Keratinocyte (primary cell): ENCODE measurements around the gene ARHGAP18. TPM values are rescaled to one million over a fixed set of nuclear protein-coding genes. Genes with fewer than 3 reads are reported as not detected.

Experiments
- DNase-seq: peaks from one replicate; pipeline ENCODE4 v3.0.0-alpha.2; 2011; ENCODE audit warnings: low read depth, missing footprints, low spot score
- FAIRE-seq: peaks from 2 replicates; lab custom pipeline; 2011; peaks lifted over from hg19 to GRCh38; lab: Jason Lieb, UNC
- H2AFZ ChIP-seq: 2 replicates; pipeline ENCODE4 v1.6.0; 2012; ENCODE audit warnings: low read length, control low read depth, inconsistent platforms; ENCODE audit not compliant: control insufficient read depth
- H3K27ac ChIP-seq: 2 replicates; pipeline ENCODE4 v1.5.1; 2011; ENCODE audit warnings: low read length; ENCODE audit not compliant: control insufficient read depth, insufficient read depth
- H3K27me3 ChIP-seq: 3 replicates; pipeline ENCODE4 v1.6.0; 2011; ENCODE audit warnings: low read length; ENCODE audit not compliant: control insufficient read depth, insufficient read depth; ENCODE audit errors: extremely low read depth
- H3K36me3 ChIP-seq, 2 experiments: 2 replicates in 1 of 2; 3 replicates in 1 of 2; pipeline ENCODE4 v1.5.1; 2011; ENCODE audit warnings: low read length in 2 of 2, mild to moderate bottlenecking in 1 of 2; ENCODE audit not compliant: control insufficient read depth in 2 of 2, insufficient read depth in 2 of 2; ENCODE audit errors: extremely low read depth in 1 of 2
- H3K4me1 ChIP-seq: 3 replicates; pipeline ENCODE4 v1.5.1; 2011; ENCODE audit warnings: low read length; ENCODE audit not compliant: control insufficient read depth, insufficient read depth; ENCODE audit errors: extremely low read depth
- H3K4me2 ChIP-seq: 3 replicates; pipeline ENCODE4 v1.6.0; 2011; ENCODE audit warnings: low read depth, low read length; ENCODE audit not compliant: control insufficient read depth, insufficient read depth; ENCODE audit errors: extremely low read depth
- H3K4me3 ChIP-seq, 3 experiments: fragments of 200-600 bp in 1 of 3; sonication (generic) in 1 of 3; 2 replicates in 2 of 3; 3 replicates in 1 of 3; pipeline ENCODE4 v1.5.1; 2011 to 2016; ENCODE audit warnings: low read length in 3 of 3, mild to moderate bottlenecking in 3 of 3, control low read depth in 2 of 3, inconsistent platforms in 1 of 3, low read depth in 1 of 3, mixed read lengths in 1 of 3, mixed run types in 1 of 3, moderate library complexity in 1 of 3; ENCODE audit not compliant: control insufficient read depth in 2 of 3, insufficient read depth in 2 of 3; ENCODE audit errors: extremely low read depth in 1 of 3
- H3K79me2 ChIP-seq: 2 replicates; pipeline ENCODE4 v1.6.0; 2012; ENCODE audit warnings: low read length; ENCODE audit not compliant: control insufficient read depth, insufficient read depth
- H3K9ac ChIP-seq: 3 replicates; pipeline ENCODE4 v1.6.0; 2011; ENCODE audit warnings: low read length; ENCODE audit not compliant: control insufficient read depth, insufficient read depth; ENCODE audit errors: extremely low read depth
- H3K9me1 ChIP-seq: 3 replicates; pipeline ENCODE4 v1.6.0; 2011; ENCODE audit warnings: low read length; ENCODE audit not compliant: control insufficient read depth, insufficient read depth; ENCODE audit errors: extremely low read depth
- H3K9me3 ChIP-seq: 2 replicates; pipeline ENCODE4 v1.5.1; 2012; ENCODE audit warnings: low read depth, low read length; ENCODE audit not compliant: control insufficient read depth
- H4K20me1 ChIP-seq: 3 replicates; pipeline ENCODE4 v1.6.0; 2011; ENCODE audit warnings: low read length; ENCODE audit not compliant: control insufficient read depth, insufficient read depth; ENCODE audit errors: extremely low read depth
- CTCF ChIP-seq, 3 experiments: IDR thresholded peaks in 1 of 3; conservative IDR thresholded peaks in 1 of 3; optimal IDR thresholded peaks in 1 of 3; 2 replicates in 2 of 3; 3 replicates in 1 of 3; pipeline versions ENCODE3 to v1.5.1; 2011; ENCODE audit warnings: low read length in 3 of 3, mild to moderate bottlenecking in 3 of 3, moderate library complexity in 2 of 3, control low read depth in 1 of 3, inconsistent platforms in 1 of 3; ENCODE audit not compliant: insufficient read depth in 2 of 3; ENCODE audit errors: extremely low read depth in 1 of 3
- EZH2 ChIP-seq: IDR thresholded peaks from one replicate; pipeline ENCODE4 v1.6.1; 2012; ENCODE audit warnings: inconsistent platforms, mild to moderate bottlenecking, low read length, moderate library complexity
- dilution Hi-C: fragments of 300-500 bp; cut with MboI; formaldehyde crosslinking; loops from one replicate; pipeline ENCODE4 v1.7.0; 2020; ENCODE audit warnings: low sequenced_read_pairs; ENCODE audit not compliant: extremely low pct_ligation_motif_present
- polyA plus RNA-seq, 5 experiments: library from polyadenylated mRNA; depleted of rRNA in 3 of 5; stranded (reverse) in 3 of 5; stranded (forward) in 1 of 5; unstranded in 1 of 5; fragments of >200 nt; gene quantifications; 1 replicate in 1 of 5; 2 replicates in 3 of 5; 3 replicates in 1 of 5; pipeline versions ENCODE4 v1.2.1 to v1.2.3, GENCODE V29; 2011 to 2012; ENCODE audit warnings: missing spikeins in 2 of 5, low read depth in 1 of 5, low replicate concordance in 1 of 5

Gene ARHGAP18
- polyA plus RNA-seq, 1 donor (not counting 4 experiments of a cell fraction or from before 2014, with no cell fraction given) = 17.7 TPM

GRCh38 chr6:129539032-129539431 is 170.9 kb downstream of the ARHGAP18 start:
- no peak overlapping the region for H3K9ac ChIP-seq
- no peak overlapping the region for H3K4me2 ChIP-seq
- no peaks in the 10 kb centered on the region for H4K20me1 ChIP-seq
- no peaks in the 10 kb centered on the region for H3K9me3 ChIP-seq
- FAIRE-seq = no peak
- peaks cover 2% of the 10 kb centered on the region in 2 experiments for H3K36me3 ChIP-seq
- dilution Hi-C loops = no loop called here
- H2AFZ ChIP-seq = no peak overlapping the region
- TF ChIP-seq EZH2 (no peak), CTCF (optimal IDR thresholded peaks at IDR 0.05 in 1 of 3, IDR thresholded peaks at IDR 0.05 in 1 of 3, conservative IDR thresholded peaks at IDR 0.05 in 1 of 3; ENCODE audit: extremely low read depth in 1 of 3, insufficient read depth in 2 of 3, low read length in 3 of 3) (no peak)
- no peaks in the 10 kb centered on the region for H3K27me3 ChIP-seq
- no peak overlapping the region for H3K4me3 ChIP-seq
- no peaks in the 10 kb centered on the region for H3K9me1 ChIP-seq
- no peaks in the 10 kb centered on the region for H3K79me2 ChIP-seq
- H3K4me1 ChIP-seq = no peaks in the 10 kb centered on the region
- DNase-seq = no peak
- no peak overlapping the region for H3K27ac ChIP-seq

- Histone ChIP-seq H3K9me3 (no peaks in the 10 kb centered on the region), H3K4me3 (no peak overlapping the region), H3K9ac (no peak overlapping the region), H3K79me2 (no peaks in the 10 kb centered on the region), H3K4me2 (no peak overlapping the region), H3K27me3 (no peaks in the 10 kb centered on the region), H4K20me1 (no peaks in the 10 kb centered on the region), H3K4me1 (no peaks in the 10 kb centered on the region), H3K9me1 (no peaks in the 10 kb centered on the region), H3K36me3 (peaks cover 2% of the 10 kb centered on the region in 2 experiments), H2AFZ (no peak overlapping the region), H3K27ac (no peak overlapping the region)
- dilution Hi-C loops = no loop called here
- TF ChIP-seq CTCF (optimal IDR thresholded peaks at IDR 0.05 in 1 of 3, IDR thresholded peaks at IDR 0.05 in 1 of 3, conservative IDR thresholded peaks at IDR 0.05 in 1 of 3; ENCODE audit: extremely low read depth in 1 of 3, insufficient read depth in 2 of 3, low read length in 3 of 3) (no peak), EZH2 (no peak)
- FAIRE-seq (no peak), DNase-seq (no peak)
Measured at GRCh38 chr6:129536271-129536670, 173.7 kb downstream of the ARHGAP18 start.
